K562 (cell line): ENCODE results near the gene GRB2. TPM values are rescaled to one million over a fixed set of nuclear protein-coding genes. Genes with fewer than 3 reads are reported as not detected.

Experiments
- ELF2 ChIP-seq: fragments of 250-450 bp; sonication (Bioruptor Pico); IDR thresholded peaks from 2 replicates; pipeline ENCODE4 v1.5.0; 2021; ENCODE audit warnings: mild to moderate bottlenecking
- JUND ChIP-seq, 2 experiments: IDR thresholded peaks; 2 replicates in 1 of 2; 3 replicates in 1 of 2; pipeline ENCODE4 v1.6.1; 2011; ENCODE audit warnings: borderline replicate concordance in 2 of 2, low read depth in 2 of 2, low read length in 2 of 2, improper control_type of control experiment in 1 of 2, missing biosample characterization in 1 of 2, missing genetic modification characterization in 1 of 2, missing genetic modification reagents in 1 of 2
- REST ChIP-seq, 2 experiments: fragments of 450-650 bp; formaldehyde crosslinking in 1 of 2; IDR thresholded peaks; 2 replicates each; pipeline versions ENCODE4 v1.4.0 to v1.6.1; 2014 to 2020; ENCODE audit warnings: mild to moderate bottlenecking in 2 of 2, borderline replicate concordance in 1 of 2, low read depth in 1 of 2
- SAP30 ChIP-seq: fragments of 200-600 bp; sonication (generic); IDR thresholded peaks from 2 replicates; pipeline ENCODE4 v1.6.1; 2012; ENCODE audit warnings: borderline replicate concordance, low read depth, mild to moderate bottlenecking, moderate library complexity, low read length, control low read depth, inconsistent platforms; ENCODE audit not compliant: insufficient read depth, poor library complexity, severe bottlenecking
- STAT5B ChIP-seq: fragments of 250-450 bp; sonication (Bioruptor Pico); IDR thresholded peaks from 2 replicates; pipeline ENCODE4 v1.8.0; 2021; ENCODE audit warnings: mild to moderate bottlenecking, inconsistent platforms
- TRIM24 ChIP-seq, 2 experiments: fragments of 450-650 bp; IDR thresholded peaks; 2 replicates each; pipeline ENCODE4 v1.6.1; 2016
- polyA plus RNA-seq, 8 experiments: library from polyadenylated mRNA; depleted of rRNA in 4 of 8; stranded (reverse) in 5 of 8; unstranded in 3 of 8; fragments of >200 nt; fragmentation: Nextera tagmentation in 2 of 8; fragmentation: Illumina TruSeq in 1 of 8; extraction: Ambion mirVana in 2 of 8; extraction: Trizol in 1 of 8; gene quantifications; 2 replicates each; pipeline versions ENCODE4 v1.2.1 to v1.2.3, GENCODE V29; 2011 to 2014; ENCODE audit warnings: inconsistent platforms in 1 of 8, missing spikeins in 1 of 8
- total RNA-seq, 7 experiments: library from RNA; depleted of rRNA in 6 of 7; stranded (reverse); fragments of >200 nt in 6 of 7; fragmentation: Illumina TruSeq in 2 of 7; extraction: Trizol in 2 of 7; gene quantifications; 2 replicates each; pipeline versions ENCODE4 v1.2.1 to v1.2.3, GENCODE V29; 2011 to 2021; ENCODE audit warnings: low replicate concordance in 1 of 7

GRB2 gene
- total and polyA plus RNA-seq, 9 of the 15 experiments (the other 6 are each of a cell fraction or from before 2014, with no cell fraction given) = 57.2 to 136 (median 84.8) TPM

DNA sequence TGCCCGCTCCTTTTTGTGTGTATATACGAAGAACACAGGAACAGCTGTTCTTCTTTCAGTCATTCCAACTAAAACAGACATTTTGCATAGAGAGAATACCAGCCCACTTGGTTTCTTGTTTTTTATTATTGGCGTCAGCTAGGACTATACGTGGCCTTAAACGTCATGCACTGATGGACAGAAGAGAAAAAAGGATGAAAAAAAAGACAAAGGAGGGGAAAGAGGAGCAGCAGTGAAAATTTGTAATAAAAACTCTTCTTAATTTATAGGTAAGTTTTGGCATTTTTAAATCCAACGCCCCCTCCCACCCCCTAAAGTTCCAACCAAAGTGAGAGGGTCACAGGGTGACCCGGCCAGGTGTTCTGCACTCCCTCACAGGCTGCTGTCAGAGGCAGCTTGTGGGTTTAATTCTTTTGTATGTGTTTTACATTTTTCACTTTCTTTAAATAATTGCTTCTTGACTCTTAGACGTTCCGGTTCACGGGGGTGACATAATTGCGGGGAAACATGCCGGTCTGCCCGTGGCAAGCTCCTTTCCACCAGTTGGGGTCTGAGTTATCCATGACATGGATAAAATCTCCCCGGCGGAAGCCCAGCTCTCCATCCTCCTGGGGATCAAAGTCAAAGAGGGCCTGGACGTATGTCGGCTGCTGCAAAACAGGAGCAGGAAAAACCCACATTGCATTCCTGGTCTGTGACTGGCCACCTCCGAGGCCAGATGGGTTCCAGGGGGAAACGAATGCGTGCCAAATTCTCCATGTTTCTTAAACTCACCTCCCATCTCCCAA lies 85.4 kb downstream of the GRB2 start (continued):
- TF ChIP-seq REST (IDR thresholded peaks at IDR 0.05; ENCODE audit: borderline replicate concordance) (no peak), REST (CRISPR knock-in tag; IDR thresholded peaks at IDR 0.05; ENCODE audit: low read depth) (no peak), SAP30 (no peak), JUND (IDR thresholded peaks at IDR 0.05; ENCODE audit: borderline replicate concordance, low read depth, low read length) (no peak), JUND (tag; IDR thresholded peaks at IDR 0.05; ENCODE audit: borderline replicate concordance, low read depth, low read length) (no peak), ELF2 (CRISPR knock-in tag) (no peak), TRIM24 (IDR thresholded peaks at IDR 0.05) (no peak), STAT5B (CRISPR knock-in tag) (no peak)
- TF ChIP-seq, all 486 proteins: peak for 0
